ENCODE measurements around the gene PRDM8.
A peak's percentile ranks its signal among the peaks of the same experiment; 100 is the strongest.

PRDM8 gene

GRCh38 chr4:80184053-80184824, 13.1 kb upstream of the PRDM8 start:
- peak; percentile 91 to 93 for DNase-seq

GRCh38 chr4:80184825-80185756, 12.2 kb upstream of the PRDM8 start:
- no peak for DNase-seq

GRCh38 chr4:80185787-80186548, 11.3 kb upstream of the PRDM8 start:
- DNase-seq: no peak

DNA sequence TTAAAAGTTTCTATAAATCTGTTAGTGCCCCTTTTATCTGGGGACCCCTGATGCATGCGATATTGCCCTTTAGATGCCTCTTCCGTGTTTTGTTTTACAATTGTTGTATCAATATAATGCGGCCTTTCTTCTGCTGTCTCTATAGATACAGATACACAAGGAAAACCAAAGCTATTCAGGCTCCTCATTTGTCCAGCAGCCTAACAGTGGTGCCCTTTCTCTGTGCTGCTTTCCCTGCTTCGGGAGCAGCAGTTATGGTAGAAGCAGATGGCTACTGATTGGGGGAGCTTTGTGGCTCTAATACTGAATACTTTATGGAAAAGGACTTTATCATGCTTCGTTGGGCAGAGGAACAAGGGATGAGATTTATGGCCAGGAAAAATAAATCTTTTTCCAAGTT, 10.6 kb upstream of the PRDM8 start:
- DNase-seq: no peak

DNA sequence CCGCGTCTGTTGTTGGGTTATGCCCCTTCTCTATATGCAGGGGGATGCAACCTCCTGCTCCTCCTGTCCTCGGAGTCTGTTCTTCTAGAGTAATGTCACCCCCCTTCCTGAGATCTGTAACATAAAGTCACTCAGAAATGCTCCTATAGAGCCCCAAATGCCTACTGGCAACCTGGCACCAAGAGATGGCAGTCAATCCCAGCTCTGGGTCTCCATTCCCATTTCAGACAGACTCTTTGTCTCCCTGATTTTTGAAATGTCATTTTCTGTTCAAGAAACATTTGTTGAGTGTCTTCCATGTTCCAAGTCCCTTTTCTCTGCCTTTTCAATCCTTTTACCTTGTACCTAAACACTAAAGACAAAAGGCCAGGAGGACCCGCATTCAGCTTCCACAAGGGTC, 9.6 kb upstream of the PRDM8 start:
- no peak for DNase-seq

GRCh38 chr4:80188457-80188800, 8.9 kb upstream of the PRDM8 start:
- DNase-seq: no peak

DNA sequence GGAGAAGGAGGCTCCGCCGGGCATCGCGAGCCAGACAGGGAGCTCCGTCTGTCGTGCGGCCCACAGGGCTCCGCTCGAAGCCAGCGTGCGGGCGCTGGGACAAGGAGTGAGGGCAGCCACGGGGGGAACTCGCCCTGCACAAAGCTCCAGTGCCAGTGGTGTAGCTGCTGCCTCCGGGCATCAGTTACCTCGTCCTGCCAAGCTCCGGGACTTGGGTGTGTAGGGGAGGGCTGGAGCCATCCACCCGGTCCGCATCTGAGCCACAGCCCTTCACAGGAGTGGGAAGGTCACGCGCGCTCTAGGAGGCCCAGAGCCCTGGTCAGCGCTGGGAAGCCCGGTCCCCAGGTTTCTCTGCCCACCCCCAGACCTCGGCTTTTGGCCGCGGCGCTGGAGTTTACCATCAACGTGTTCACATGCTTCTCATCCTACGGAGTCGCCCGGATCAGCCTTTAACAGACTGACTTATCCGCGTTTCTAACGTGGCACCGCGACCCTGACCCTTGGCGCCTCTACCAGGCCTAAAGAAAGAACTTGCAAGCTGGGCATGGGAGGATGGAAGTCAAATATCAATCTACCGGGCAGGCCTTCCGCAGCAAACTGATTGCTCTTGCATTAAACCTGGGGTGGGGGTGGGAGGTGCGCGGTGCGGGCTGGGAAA, 8.4 kb upstream of the PRDM8 start:
- no peak for DNase-seq

DNA sequence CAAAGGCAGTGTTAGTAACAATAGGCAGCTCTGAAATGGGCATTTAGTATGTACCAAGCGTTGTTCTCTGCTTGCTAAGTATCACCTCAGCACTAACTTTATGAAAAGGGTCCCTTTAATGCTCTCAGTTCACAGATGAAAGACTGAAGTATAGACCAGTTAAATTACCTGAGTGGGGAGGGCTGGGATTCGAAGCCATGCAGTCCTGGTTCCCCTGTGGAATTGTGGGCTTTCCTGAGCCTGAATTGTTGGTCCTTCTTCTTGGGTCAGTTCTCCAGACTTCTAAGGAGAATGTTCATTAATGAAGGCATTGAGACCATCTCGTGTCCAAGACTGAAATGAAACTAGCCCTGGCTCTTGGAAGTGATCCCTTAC, 7.7 kb upstream of the PRDM8 start:
- no peak for DNase-seq

DNA sequence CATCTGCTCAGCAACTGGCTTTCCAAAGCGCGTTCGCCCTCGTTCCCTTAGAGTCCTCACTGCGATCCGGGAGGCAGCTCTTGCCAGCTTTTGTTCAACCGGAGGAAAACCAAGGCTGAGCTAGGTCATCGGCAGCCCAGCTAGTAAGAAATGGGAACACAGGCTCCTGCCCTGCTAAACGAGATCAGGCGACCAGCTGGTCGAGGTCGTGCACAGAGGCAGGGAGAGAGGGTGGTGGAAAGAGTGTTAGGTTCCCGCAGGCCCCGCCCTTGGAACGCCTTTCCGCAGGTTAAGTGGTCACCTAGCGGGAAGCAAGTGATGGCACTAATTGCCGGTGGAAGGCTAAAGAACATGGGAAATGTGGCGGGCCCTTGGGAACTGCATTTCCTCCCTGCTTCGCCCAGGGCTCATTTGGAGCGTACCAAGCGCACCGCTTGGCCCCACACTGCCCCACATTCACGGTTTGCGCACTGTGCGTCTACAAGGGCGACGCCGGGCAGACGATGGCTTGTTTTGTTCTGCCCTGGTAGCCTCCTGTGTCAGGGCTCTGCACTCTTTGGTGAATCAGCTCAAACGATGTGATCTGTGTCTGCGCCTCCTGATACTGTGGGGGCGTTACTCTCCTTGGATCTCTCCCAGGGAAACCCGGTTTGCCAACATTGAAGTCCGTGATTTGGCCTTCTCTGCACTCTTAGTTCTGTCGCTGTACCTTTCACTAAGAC, 7.2 kb upstream of the PRDM8 start:
- DNase-seq: no peak

DNA sequence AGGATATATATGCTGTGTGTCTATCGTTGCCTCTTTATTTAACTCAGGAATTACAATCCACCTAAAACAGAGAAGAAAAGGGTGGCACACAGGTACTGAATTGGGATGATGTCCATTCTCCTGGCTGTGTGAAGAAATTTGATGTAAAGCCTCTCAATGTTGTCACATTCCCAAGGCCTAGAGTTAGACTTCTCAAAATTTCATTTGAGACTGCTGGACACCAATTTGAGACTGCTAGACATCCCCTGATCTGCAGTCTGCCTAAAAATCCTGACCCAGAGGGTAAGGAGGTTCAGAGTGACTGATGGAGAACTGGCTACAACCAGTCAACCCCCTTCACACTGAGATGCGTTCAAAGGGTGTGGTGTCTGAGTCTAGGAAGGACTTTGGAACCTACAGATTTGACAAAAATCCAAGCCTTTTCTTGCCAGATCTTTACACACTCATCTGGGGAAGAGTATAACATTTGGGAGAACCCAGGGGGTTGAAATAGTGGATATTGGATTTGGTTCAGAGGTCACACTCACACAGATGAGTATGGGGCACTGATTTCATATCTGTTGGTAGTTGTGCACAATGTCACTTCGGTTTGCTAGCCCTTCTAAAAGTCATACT, 4.9 kb upstream of the PRDM8 start:
- no peak for DNase-seq

GRCh38 chr4:80192937-80193336, 4.4 kb upstream of the PRDM8 start:
- no peak for DNase-seq

GRCh38 chr4:80195441-80196140, 1.7 kb upstream of the PRDM8 start:
- no peak for DNase-seq

DNA sequence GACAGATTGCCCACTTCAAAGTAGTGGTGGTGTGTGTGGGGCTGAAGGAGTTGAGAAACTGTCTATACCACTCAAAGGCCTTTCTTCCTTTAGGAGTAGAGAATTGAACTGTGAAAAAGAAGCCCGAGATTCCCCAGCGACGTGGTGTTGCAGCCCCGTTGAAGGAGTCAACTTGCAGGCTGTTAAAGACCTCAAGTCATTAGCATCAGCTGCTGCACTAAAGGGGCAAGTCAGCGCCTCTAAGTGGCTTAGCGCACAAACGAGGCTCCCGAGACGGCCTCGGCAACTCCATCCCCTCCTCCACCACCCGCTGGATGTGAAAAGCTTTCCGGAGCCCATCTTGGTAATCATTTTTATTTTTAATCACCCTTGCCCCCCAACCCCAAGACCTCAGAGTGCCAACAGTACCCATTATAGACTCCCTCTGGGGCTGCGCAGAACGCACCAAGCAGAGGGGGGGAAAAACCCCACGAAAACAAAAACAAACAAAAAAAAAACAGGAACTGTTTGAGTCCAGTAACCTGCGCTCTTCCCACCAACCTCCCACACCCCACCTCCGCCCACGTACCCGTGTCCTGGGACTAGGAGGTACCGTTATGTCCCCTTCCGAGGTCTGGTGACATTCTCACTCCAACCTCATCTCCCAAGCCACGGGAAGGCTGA, 913 bp upstream of the PRDM8 start:
- no peak for DNase-seq

- no peak for DNase-seq
These were observed 518 bp downstream of the PRDM8 start for GRCh38 chr4:80197601-80198440.

DNA sequence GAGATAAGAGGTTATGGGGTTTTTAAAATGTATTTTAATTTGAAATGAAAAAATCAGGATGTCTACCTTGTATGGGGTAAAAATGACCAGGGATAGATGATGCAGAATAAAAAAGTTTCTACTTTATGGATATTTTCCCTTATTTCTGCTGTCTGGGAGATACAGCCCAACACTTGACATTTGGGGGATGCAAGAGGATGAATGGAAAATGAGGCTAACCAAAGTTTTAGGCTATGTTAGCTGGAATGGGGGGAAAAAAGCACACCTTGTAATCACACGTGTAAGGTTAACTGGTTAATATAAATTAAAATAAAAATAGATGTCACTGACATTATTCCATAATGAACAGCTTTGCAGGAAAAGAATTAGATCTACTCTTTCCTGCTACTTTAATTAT, 1.1 kb downstream of the PRDM8 start:
- DNase-seq: no peak

- DNase-seq: no peak
These were observed 1.8 kb downstream of the PRDM8 start for GRCh38 chr4:80199004-80199560.

- DNase-seq: no peak
These were observed 2.6 kb downstream of the PRDM8 start for GRCh38 chr4:80199947-80200346.

DNA sequence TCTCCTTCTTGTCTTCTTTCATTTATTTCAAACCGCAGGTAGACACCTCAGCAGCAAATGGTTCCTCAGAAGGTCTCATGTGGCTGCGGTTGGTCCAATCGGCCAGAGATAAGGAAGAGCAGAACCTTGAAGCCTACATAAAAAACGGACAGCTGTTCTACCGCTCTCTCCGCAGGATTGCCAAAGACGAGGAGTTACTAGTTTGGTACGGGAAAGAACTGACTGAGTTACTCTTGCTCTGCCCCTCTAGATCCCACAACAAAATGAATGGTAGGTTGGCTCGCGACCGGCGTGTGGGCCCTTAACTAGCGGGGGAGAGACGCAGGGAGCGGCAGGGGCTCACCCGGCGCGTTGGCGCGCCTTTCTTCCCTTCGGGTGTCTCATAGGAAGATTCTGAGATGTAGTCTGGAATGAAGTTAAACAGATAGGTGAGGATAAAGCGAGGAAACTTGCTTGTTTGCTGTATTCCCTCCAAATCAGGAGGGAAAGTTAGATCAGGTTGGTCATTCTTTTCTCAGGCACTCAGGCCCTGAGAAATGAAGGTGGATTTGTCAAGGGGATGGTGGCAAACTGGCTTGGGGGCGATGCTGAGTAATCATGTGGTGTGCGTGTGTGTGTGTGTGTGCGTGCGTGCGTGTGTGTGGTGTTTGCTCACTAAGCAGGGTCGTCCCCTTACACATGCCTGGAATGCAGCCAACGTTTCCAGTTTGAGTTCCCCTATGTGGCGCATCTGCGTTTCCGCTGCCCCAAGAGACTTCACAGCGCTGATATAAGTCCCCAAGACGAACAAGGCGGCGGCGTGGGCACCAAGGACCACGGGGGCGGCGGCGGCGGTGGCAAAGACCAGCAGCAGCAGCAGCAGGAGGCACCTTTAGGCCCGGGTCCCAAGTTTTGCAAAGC, 4.2 kb downstream of the PRDM8 start:
- peak; percentile 67 for DNase-seq
